Measurements from ENCODE around the gene GALNT10.

Gene GALNT10

DNA sequence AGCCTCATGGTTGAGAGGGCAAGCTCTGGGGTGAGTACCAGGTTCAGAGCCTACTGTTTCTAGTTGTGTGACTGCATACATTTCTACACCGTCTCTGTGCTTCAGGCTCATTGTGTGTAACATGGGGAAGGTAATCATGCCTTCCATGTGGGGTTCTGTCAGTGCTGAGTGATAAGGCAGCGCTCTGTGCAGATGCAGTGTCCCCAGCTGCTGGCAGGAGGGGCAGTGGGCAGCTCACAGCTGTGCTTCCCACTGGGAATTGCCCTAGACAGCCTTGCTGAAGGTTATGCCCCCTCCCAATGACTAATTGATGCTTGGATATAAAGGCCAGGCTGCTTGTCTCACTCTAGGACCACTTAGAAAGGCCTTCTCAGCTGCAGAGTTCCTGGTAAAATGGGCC is 133.5 kb downstream of the GALNT10 start:
- DNase-seq (ENCODE audit: low read depth in 2 of 2): no peak

- DNase-seq (ENCODE audit: low read depth in 2 of 2): no peak
These were observed 135.0 kb downstream of the GALNT10 start for GRCh38 chr5:154325566-154325965.

GRCh38 chr5:154329062-154329461 is 138.5 kb downstream of the GALNT10 start:
- no peak for DNase-seq (ENCODE audit: low read depth in 2 of 2)

DNA sequence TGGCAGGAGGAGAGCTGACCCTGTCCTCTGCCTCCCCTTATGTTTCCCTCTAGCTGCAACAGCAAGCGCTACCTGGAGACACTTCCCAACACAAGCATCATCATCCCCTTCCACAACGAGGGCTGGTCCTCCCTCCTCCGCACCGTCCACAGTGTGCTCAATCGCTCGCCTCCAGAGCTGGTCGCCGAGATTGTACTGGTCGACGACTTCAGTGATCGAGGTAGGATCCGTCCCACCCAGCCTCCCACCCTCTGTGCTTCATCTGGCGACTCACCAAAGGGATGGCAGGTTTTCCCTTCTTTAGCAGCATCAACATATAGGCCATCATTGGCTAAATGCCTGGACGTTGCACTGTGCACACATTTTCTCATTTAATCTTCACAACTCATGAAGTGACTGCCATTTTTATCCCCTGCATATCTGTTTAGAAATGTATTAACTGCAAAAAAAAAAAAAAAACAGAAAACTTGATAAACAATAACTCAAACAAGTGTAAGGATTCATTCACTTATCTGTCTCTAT is 139.0 kb downstream of the GALNT10 start:
- DNase-seq (ENCODE audit: low read depth in 2 of 2): no peak

DNA sequence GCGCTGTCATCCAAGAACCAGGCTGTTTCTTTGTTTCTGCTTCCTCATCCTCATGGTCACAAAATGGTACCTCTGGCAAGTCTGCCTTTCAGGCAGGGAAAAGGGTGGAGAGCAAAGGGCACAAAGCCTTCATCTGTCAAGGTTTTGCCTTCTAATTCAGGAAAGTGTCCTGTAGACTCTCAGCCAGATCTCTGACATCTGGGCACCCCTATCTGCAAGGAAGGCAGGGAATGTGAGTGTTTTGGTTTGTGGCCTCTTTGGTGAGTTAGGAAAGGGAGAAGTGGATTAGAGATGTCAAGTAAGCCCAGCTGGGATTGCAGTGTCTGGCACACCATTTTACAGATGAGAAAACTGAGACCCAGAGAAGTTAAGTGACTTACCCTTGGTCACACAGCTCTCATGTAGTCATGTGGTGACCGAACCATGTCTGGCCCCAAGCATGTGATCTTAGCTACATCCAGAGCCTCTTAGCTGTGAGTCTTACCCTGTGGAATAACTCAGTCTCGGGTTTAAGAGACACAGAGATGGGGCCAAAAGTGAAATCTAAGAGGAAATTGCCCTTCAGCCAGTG is 139.6 kb downstream of the GALNT10 start:
- DNase-seq (ENCODE audit: low read depth in 2 of 2): no peak

GRCh38 chr5:154331232-154331631 is 140.7 kb downstream of the GALNT10 start:
- no peak for DNase-seq (ENCODE audit: low read depth in 2 of 2)

GRCh38 chr5:154331924-154332323 is 141.4 kb downstream of the GALNT10 start:
- no peak for DNase-seq (ENCODE audit: low read depth in 2 of 2)

GRCh38 chr5:154332451-154332850 is 141.9 kb downstream of the GALNT10 start:
- DNase-seq (ENCODE audit: low read depth in 2 of 2): no peak

GRCh38 chr5:154333016-154333415 is 142.5 kb downstream of the GALNT10 start:
- no peak for DNase-seq (ENCODE audit: low read depth in 2 of 2)

- DNase-seq (ENCODE audit: low read depth in 2 of 2): no peak
These were observed 144.0 kb downstream of the GALNT10 start for GRCh38 chr5:154334406-154335064.

DNA sequence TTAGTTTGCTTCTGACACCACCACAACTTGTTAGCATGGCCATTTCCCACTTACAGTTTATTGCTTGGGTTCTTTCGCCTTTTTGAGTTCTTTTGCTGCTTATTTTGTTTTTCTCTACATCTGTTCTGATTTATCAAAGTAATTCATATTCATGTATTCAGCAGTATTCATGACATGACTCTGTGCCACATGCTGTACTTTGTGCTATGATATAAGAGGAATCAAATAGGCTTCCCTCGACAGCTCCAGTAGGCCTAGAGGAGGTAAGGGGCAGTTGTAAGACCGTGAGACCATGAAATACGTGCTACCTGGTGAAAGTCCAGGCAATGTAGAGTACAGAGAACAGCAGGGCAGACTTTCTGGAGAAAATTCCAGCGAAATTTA is 144.5 kb downstream of the GALNT10 start:
- DNase-seq (ENCODE audit: low read depth in 2 of 2): no peak

DNA sequence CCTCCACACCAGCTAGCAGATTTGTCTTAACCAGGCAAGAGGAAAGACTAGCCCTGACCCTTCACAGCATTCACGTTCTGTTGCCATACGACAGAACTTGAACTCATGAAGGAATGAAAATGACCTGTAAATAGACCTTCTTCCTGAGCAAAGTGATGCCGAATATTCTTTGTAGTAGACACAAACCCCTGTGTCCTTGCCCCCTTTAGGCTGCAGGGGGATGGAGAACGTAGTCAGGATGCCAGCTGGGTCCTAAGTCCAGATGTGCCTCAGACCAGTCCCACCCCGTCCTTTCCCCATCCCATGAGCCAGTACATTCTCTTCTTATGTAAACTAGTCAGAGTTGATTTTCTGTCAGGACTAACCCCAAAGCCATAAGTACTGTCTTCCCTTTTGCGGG is 151.1 kb downstream of the GALNT10 start:
- DNase-seq (ENCODE audit: low read depth in 2 of 2): no peak

DNA sequence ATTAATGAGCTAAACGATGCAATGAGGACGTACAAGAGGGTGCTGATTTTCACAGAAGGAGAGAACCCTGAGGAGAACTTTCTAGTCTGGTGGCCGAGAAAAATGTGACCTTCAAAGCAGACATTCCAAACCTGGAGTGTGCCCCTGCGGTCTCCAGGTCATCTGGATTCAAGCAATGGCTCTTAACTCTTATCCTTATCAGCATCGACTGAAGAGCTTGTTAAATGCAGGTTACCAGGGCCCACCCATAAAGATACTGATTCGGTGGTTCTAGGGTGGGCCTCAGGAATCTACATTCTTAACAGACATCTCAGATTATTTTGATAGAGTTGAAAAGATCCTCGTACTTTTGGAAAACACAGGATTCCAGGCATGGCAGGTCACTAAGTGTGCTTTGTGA is 151.7 kb downstream of the GALNT10 start:
- DNase-seq (ENCODE audit: low read depth in 2 of 2): no peak

GRCh38 chr5:154342963-154343362 is 152.4 kb downstream of the GALNT10 start:
- DNase-seq (ENCODE audit: low read depth in 2 of 2): no peak

- no peak for DNase-seq (ENCODE audit: low read depth in 2 of 2)
These were observed 153.9 kb downstream of the GALNT10 start for GRCh38 chr5:154344461-154344860.

DNA sequence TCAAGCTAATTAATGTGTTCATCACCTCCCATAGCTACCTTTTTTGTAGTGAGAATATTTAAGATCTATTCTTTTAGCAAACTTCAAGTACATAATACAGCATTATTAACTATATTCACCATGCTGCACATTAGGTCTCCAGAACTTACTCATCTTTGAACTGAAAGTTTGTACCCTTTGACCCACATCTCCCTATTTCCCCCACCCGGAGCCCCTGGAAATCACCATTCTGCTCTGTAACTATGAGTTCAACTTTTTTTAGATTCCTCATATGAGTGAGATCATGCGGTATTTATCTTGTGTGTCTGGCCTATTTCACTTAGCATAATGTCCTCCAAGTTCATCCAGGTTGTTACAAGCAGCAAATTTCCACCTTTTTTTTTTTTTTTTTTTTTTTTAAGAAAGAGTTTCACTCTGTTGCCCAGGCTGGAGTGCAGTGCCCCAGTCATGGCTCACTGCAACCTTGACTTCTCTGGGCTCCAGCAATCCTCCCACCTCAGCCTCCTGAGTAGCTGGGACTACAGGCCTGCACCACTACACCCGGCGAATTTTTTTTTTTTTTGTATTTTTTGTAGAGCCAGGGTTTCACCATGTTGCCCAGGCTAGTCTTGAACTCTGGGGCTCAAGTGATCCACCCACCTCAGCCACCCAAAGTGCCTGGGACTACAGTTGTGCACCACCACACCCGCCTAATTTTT is 154.9 kb downstream of the GALNT10 start:
- DNase-seq (ENCODE audit: low read depth in 2 of 2): no peak

- DNase-seq (ENCODE audit: low read depth in 2 of 2): no peak
These were observed 155.9 kb downstream of the GALNT10 start for GRCh38 chr5:154346427-154346826.

- no peak for DNase-seq (ENCODE audit: low read depth in 2 of 2)
These were observed 159.2 kb downstream of the GALNT10 start for GRCh38 chr5:154349626-154350264.

GRCh38 chr5:154351141-154351540 is 160.6 kb downstream of the GALNT10 start:
- no peak for DNase-seq (ENCODE audit: low read depth in 2 of 2)

DNA sequence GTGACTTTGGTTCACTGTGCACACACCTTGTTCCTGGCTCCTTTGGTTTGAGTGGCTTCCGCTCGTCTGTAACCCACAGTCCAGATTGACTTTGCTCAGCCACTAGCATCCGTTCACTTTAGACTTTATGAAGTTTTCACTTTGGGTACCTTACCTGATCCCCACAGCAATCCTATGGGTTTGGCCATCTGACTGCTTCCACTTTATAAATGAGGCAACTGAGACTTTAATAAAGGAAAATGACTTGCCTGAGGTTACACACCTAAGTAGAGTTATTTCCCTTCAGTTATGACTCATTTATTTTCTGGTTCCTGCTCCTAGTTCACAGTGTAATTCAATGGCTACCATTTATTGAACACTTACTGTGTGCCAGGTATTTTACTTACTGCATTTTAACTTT is 161.0 kb downstream of the GALNT10 start:
- DNase-seq (ENCODE audit: low read depth in 2 of 2): no peak

GRCh38 chr5:154352960-154353548 is 162.5 kb downstream of the GALNT10 start:
- no peak for DNase-seq (ENCODE audit: low read depth in 2 of 2)

DNA sequence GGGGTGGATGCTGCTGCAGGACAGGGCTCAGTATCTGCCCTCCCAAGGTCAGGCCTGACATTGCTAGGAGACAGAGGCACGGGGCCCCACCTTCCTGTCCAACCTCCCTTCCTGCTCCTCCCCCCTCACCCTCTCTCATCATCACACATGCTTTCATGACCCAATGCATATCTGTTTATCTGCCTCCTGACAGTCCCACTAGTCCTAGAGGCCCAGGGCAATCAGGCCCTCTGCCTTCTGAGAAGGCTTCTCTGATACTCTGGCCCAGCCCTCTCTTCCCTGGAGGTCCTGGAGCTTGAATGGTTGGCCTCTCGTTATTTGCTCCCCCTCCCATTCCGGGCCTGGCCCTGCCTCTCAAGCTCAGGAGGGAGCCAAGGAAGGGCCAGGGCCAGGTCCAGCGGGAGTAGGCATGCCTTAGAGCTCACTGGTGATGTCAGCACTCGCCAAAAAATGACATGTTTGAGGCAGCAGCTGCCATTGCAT is 164.6 kb downstream of the GALNT10 start:
- DNase-seq (ENCODE audit: low read depth in 2 of 2): no peak
